ENCODE measurements around the gene PNISR. TPM values are rescaled to one million over a fixed set of nuclear protein-coding genes. Genes with fewer than 3 reads are reported as not detected.
A peak's percentile ranks its signal among the peaks of the same experiment; 100 is the strongest.

PNISR gene
- total RNA-seq (2021) = 127 and 134 TPM in 2 replicates
- long read RNA-seq, full-length matches to known transcripts = 132 of 412 reads
- long read RNA-seq, partial matches to known transcripts = 141 of 412 reads
- long read RNA-seq, other reads (novel, unspliced or antisense) = 139 of 412 reads

- Histone ChIP-seq H2BK15ac (ENCODE audit: low read depth, low read length) (peak within 1 kb of the TSS; percentile 82; the same call in 1 of the 2 replicates), H3K14ac (ENCODE audit: insufficient read depth, low read length) (peak within 1 kb of the TSS; percentile 99), H3K4ac (ENCODE audit: low read depth, low read length) (peak within 1 kb of the TSS; percentile 96; the same call in 1 of the 2 replicates), H4K5ac (ENCODE audit: insufficient read length, low read depth, low read length) (peak within 1 kb of the TSS; percentile 100), H2BK20ac (ENCODE audit: low read depth, low read length, poor library complexity, severe bottlenecking) (no peak within 1 kb of the TSS), H3K23me2 (ENCODE audit: insufficient read length, low read depth, low read length, poor library complexity, severe bottlenecking) (peaks cover 4% of the 10 kb centered on the region), H3K4me1 (ENCODE audit: insufficient read depth, low read length) (no peaks in the 10 kb centered on the region), H3K9me3 (ENCODE audit: control insufficient read depth, low read depth, low read length) (no peaks in the 10 kb centered on the region), H2BK120ac (ENCODE audit: low read depth, low read length, poor library complexity, severe bottlenecking) (peak within 1 kb of the TSS; percentile 94), H3K23ac (ENCODE audit: insufficient read length, low read depth, low read length) (no peak within 1 kb of the TSS), H3K79me2 (ENCODE audit: insufficient read depth, low read length) (peaks cover 36% of the 10 kb centered on the region; the same call in 1 of the 2 replicates), H3K9ac (ENCODE audit: extremely low read depth, insufficient read length, low read length) (peak within 1 kb of the TSS; percentile 94), H2BK5ac (ENCODE audit: insufficient read length, low read length) (peak within 1 kb of the TSS; percentile 97), H4K20me1 (ENCODE audit: control insufficient read depth, insufficient read depth, insufficient read length) (no peaks in the 10 kb centered on the region), H2AK5ac (ENCODE audit: insufficient read length, low read length) (no peak within 1 kb of the TSS), H2BK12ac (ENCODE audit: insufficient read length, low read depth, low read length) (peak within 1 kb of the TSS; percentile 77), H3K56ac (ENCODE audit: insufficient read length, low read depth, low read length) (peak within 1 kb of the TSS; percentile 34), H3T11ph (ENCODE audit: low read length) (peak within 1 kb of the TSS; percentile 85), H3K79me1 (ENCODE audit: insufficient read depth, low read depth, low read length, poor library complexity, severe bottlenecking) (no peaks in the 10 kb centered on the region), H4K91ac (ENCODE audit: insufficient read length, low read depth, low read length) (peak within 1 kb of the TSS; percentile 87), H3K4me2 (ENCODE audit: insufficient read depth, insufficient read length, low read length) (peak within 1 kb of the TSS; percentile 87), H3K27ac (ENCODE audit: insufficient read length, low read depth, low read length) (peak within 1 kb of the TSS; percentile 92), H3K27me3 (ENCODE audit: insufficient read depth, low read length) (no peaks in the 10 kb centered on the region), H3K18ac (ENCODE audit: insufficient read length, low read depth, low read length) (peak within 1 kb of the TSS; percentile 99), H4K8ac (replicated peaks; ENCODE audit: insufficient read length, low read depth, low read length) (no peak within 1 kb of the TSS), H2AFZ (ENCODE audit: low read length) (peak within 1 kb of the TSS; percentile 99)
- Mint-ChIP-seq H3K9me3 (no peaks in the 10 kb centered on the region; a peak in 2 of 5 replicates), H3K36me3 (ENCODE audit: insufficient read depth in 1 of 3, low read depth in 3 of 3) (peaks cover 13 to 27% (median 26%) of the 10 kb centered on the region in 3 experiments; a peak in 6 of 7 replicates), H3K27me3 (ENCODE audit: low read depth) (no peaks in the 10 kb centered on the region), H3K4me3 (peak within 1 kb of the TSS; percentile 95 to 99), H3K27ac (peak within 1 kb of the TSS; percentile 99 to 100 (median 99)), H3K4me1 (peaks cover 55 to 68% of the 10 kb centered on the region in 2 experiments)
- TF ChIP-seq, protein P1, sequence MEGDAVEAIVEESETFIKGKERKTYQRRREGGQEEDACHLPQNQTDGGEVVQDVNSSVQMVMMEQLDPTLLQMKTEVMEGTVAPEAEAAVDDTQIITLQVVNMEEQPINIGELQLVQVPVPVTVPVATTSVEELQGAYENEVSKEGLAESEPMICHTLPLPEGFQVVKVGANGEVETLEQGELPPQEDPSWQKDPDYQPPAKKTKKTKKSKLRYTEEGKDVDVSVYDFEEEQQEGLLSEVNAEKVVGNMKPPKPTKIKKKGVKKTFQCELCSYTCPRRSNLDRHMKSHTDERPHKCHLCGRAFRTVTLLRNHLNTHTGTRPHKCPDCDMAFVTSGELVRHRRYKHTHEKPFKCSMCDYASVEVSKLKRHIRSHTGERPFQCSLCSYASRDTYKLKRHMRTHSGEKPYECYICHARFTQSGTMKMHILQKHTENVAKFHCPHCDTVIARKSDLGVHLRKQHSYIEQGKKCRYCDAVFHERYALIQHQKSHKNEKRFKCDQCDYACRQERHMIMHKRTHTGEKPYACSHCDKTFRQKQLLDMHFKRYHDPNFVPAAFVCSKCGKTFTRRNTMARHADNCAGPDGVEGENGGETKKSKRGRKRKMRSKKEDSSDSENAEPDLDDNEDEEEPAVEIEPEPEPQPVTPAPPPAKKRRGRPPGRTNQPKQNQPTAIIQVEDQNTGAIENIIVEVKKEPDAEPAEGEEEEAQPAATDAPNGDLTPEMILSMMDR (conservative IDR thresholded peaks at IDR 0.05) = no peak
- peak; percentile 95 for DNase-seq
- no CpG with 5 or more reads among the region's 53 CpGs for WGBS (ENCODE audit: extremely low coverage, insufficient read length, low lambda C conversion rate)
Measured at GRCh38 chr6:99424761-99425646, at the start of gene PNISR. Gene PNISR (minus strand): TSS chr6:99425308. CDS start chr6:99414659, 10,649 bp downstream.

Data from H9 (cell line).